NOMO-1 treated with DMSO at 0.1 percent for 48 hours (cell line): ENCODE results near the gene DZIP1L.
A peak's percentile ranks its signal among the peaks of the same experiment; 100 is the strongest.
"Not testable (repeated sequence)": the region's sequence is repeated elsewhere in the genome, so short reads cannot be mapped to it uniquely, and the experiment has no call there.

ENCODE experiments used
- DNase-seq: peaks from one replicate; lab custom pipeline; 2025; ENCODE audit not compliant: unreplicated experiment; lab: John Stamatoyannopoulos, UW

Gene DZIP1L

DNA sequence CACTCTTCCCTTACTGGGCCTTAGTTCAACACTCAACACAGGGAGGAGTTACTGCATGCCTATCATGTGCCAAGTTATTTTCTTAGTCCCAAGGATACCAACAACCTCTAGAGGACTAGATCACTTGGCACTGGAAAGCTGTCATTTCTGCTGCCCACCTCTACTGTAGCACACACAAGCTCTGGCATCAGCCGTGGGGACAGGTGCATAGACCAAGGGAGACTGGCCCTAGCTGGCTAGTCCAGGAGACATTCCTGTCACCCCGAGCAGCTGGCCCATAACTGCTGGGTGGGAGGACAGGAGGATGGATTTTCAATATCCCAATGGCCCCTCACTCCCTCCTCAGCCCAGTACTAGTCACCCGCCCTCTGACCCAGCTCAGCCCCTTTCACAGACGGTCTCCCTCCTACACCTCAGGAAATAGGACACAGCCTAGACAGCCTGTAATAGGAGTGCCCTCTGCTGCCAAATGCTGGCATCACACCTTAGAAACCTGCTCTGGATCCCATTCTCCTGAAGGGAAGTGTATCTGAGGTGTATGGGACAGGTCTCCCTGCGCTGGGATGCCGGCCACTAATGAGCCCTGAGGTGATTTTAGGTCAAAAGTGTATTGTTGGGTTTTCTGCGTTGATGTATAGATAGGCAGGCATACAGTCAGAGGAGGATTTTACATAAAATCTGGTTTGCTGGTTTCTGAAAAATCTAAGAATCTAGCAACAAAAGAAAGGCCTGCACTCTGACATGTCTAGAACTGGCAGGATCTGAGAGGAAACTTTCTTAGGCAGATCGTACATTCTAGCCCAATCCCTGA lies 3.4 kb upstream of the DZIP1L start:
- peak; percentile 53 for DNase-seq

DNA sequence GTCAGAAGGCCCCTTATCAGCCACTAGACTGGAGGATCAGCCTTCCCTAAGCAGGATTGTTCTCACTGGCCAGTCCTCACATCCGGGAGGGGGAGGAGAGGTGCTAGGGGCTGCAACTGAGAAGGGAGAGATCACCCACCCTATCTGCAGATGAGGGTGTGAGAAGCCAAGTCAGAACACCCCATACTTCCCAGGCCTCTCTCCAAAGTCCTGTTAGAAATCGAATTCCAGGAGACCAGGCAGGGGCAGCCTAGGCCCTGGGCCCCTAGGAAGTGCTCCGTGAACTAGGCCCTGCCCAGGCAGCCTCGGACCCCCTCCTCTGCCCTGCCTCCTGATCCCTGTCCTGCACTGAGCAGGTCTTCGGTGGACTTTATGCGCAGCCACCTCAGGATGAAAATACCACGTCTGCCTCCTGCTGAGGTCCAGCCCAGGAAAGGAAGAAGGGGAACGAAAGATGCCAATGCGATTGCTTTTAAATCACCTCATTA lies 933 bp downstream of the DZIP1L start:
- DNase-seq, result no peak

DNA sequence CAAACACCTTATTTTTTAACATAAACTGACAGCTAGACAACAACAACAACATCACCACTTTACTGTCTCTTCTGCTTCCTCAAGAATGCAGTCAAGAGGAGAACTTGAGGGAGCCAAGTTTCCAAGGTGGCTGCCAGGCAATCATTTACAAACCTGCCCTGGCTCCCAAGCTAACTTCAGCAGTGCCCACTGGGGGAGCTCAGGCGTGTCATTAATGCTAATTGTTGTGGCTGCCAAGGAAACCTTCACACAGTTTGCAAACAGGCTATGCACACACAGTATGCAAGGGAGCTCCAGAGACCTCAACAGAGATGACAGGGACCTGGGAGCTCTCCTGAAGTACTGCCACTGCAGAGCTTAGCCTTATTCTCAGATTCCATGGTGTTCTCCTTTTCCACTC lies 2.1 kb downstream of the DZIP1L start:
- DNase-seq, result no peak

DNA sequence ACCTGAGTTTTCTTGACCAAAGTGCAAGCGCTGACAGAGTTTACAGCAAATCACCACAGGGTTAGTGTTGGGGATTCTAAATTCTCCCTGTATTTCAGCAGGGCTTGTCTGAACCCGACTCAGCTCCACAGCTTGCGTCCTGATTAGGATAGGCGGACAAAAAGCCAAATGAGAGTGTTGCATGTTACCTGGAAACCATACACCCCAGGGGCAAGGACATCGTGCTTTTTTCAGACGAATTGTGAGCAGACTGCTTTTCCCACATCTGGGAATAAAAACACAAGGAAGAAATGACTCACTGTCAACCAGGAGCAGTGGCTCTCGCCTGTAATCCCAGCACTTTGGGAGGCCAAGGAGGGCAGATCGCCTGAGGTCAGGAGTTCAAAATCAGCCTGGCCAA lies 3.0 kb downstream of the DZIP1L start:
- no peak for DNase-seq

- no peak for DNase-seq
Observed at GRCh38 chr3:138105598-138105997, 9.8 kb downstream of the DZIP1L start.

DNA sequence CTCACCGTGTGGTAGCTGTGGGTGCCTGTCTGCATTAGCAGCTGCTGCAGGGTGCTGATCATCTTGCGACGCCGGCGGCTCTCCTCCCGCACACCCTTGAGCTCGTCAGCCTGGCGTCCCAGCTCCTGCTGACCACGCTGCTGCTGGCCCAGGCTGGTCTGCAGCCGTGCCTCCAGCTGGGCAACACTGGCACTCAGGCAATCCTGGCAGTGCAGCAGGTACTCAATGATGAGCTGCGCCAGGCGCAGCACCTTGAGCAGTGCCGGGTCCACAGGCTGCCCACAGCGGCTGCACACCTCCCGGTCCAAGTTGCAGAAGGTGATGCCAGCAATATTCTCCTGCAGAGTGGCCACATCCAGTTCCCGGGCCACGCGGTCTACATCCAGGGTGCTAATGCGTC lies 11.9 kb downstream of the DZIP1L start:
- DNase-seq, result no peak

GRCh38 chr3:138101351-138101940 lies 14.0 kb downstream of the DZIP1L start:
- not testable (repeated sequence) for DNase-seq

DNA sequence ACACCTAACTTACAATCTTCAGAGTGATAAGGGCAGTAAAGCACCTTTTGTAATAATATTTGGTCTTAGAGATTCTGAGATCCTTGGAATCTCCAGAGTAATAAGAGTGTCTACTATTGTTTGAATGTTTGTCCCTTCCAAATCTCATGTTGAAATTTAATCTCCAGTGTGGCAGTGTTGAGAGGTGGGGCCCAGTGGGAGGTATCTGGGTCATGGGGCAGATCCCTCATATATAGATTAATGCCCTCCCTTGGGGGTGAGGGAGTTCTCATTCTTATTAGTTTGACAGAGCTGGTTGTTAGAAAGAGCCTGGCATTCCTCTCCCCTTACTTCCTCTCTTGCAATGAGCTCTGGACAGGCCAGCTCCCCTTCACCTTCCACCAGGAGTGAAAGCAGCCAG lies 16.0 kb downstream of the DZIP1L start:
- DNase-seq, result no peak

- DNase-seq, result no peak
Observed at GRCh38 chr3:138097192-138098172, 17.9 kb downstream of the DZIP1L start.

DNA sequence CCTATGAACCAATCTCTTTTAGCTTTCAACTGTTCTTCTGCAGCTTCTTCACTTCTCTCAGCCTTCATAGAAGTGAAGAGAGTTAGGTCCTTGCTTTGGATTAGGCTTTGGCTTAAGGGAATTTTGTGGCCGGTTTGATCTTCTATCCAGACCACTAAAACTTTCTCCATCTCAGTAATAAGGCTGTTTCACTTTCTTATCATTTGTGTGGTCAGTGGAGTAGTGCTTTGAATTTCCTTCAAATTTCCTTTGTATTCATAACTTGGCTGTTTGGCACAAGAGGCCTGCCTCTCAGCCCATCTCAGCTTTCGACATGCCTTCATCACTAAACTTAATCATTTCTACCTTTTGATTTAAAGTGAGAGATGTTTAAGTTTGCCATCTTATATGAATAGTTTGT lies 21.7 kb downstream of the DZIP1L start:
- no peak for DNase-seq

- no peak for DNase-seq
Observed at GRCh38 chr3:138092023-138092422, 23.4 kb downstream of the DZIP1L start.

GRCh38 chr3:138089091-138089490 lies 26.3 kb downstream of the DZIP1L start:
- no peak for DNase-seq

- DNase-seq, result not testable (repeated sequence)
Observed at GRCh38 chr3:138085745-138086144, 29.7 kb downstream of the DZIP1L start.

DNA sequence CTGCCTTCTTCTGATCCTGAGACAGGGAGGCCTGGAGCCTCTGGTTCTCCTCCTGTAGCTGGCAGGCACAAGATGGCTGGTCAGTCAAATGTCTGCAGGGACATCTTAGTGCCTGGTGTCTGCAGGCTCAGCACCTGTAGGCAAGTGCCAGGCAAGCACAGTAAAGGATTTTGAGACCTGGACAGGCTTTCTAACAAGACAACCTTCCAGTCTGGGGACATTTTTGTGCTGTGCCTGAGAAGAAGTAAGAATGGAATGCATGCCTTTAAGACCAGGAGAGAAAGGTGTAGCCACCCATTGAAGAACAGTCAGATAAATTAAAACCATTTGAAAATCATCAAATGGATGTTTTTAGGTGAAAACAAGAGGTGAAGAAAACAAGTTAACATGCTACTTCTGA lies 31.2 kb downstream of the DZIP1L start:
- no peak for DNase-seq

- no peak for DNase-seq
Observed at GRCh38 chr3:138082992-138083386, 32.4 kb downstream of the DZIP1L start.

- peak; percentile 88 for DNase-seq
Observed at GRCh38 chr3:138082085-138082991, 33.1 kb downstream of the DZIP1L start.

GRCh38 chr3:138081371-138082084 lies 33.9 kb downstream of the DZIP1L start:
- no peak for DNase-seq

DNA sequence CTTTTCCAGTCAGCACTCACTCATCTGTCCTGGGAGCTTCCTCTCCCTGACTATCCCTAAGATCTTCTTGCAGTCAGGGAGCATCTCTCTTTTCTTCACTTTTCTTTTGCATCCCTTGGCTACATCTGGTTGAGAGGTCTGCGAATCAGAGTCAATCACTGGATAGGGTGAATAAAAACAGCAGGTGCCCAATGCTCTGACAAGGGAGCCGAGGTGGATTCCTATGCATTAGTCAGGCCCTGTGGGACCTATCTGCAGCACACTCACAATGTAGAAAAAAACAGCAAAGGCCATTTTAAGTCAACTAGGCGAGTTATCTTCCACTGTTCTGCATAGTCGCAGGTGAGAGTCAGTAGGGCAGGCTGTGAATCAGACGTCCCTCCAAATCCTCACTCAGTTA lies 35.5 kb downstream of the DZIP1L start:
- DNase-seq, result no peak

DNA sequence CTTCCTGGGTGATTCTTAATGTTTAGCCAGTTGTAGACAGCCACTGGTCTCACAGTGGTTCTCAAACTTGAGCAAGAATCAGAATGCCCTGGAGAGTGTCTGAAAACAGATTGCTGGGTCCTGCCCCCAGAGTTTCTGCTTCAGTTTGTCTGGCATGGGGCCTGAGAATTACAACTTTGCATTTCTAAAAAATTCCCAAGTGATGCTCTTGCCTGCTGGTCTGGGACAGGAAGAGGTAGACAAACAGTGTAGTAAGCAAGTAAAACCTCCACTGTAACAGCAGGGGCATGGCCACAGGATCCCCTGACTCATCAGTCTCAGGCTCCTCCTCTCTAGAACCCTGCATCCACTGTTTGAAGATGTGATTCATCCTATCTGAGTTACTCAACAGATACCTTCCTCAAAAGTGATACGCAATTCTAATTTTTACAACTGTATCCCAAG lies 36.5 kb downstream of the DZIP1L start:
- DNase-seq, result peak; percentile 91

- DNase-seq, result no peak
Observed at GRCh38 chr3:138078096-138078495, 37.3 kb downstream of the DZIP1L start.
